ENCODE measurements around the gene SLC46A1. TPM values are rescaled to one million over a fixed set of nuclear protein-coding genes. Genes with fewer than 3 reads are reported as not detected.

SLC46A1 gene
- total RNA-seq, 1 experiment from 2014 or later, result 2.5 TPM

- DNase-seq (ENCODE audit: low read depth in 1 of 2, low spot score in 2 of 2), result no peak
- no peaks in the 10 kb centered on the region for H3K9me3 ChIP-seq (replicated peaks)
- no peak overlapping the region for H3K4me3 ChIP-seq
- no peaks in the 10 kb centered on the region for H3K4me1 ChIP-seq (replicated peaks)
- no peaks in the 10 kb centered on the region for H3K27me3 ChIP-seq (replicated peaks)
- H3K36me3 ChIP-seq, result peaks cover 10% of the 10 kb centered on the region
- no peak overlapping the region for H3K27ac ChIP-seq
Observed at GRCh38 chr17:28385037-28385400, 21.0 kb downstream of the SLC46A1 start.

GRCh38 chr17:28384281-28385036 lies 21.6 kb downstream of the SLC46A1 start:
- DNase-seq (ENCODE audit: low read depth in 1 of 2, low spot score in 2 of 2), result no peak
- Histone ChIP-seq H3K4me3 (no peak overlapping the region), H3K27me3 (replicated peaks) (no peaks in the 10 kb centered on the region), H3K4me1 (replicated peaks) (no peaks in the 10 kb centered on the region), H3K27ac (no peak overlapping the region), H3K36me3 (peaks cover 5% of the 10 kb centered on the region), H3K9me3 (replicated peaks) (no peaks in the 10 kb centered on the region)

GRCh38 chr17:28381141-28381825 lies 24.7 kb downstream of the SLC46A1 start:
- Histone ChIP-seq H3K36me3 (0 out of 2 replicates have a peak, but pooled peaks cover 4% of the 10 kb centered on the region), H3K27me3 (replicated peaks) (no peaks in the 10 kb centered on the region), H3K9me3 (replicated peaks) (no peaks in the 10 kb centered on the region), H3K27ac (no peak overlapping the region), H3K4me3 (no peak overlapping the region), H3K4me1 (replicated peaks) (no peaks in the 10 kb centered on the region)
- DNase-seq (ENCODE audit: low read depth in 1 of 2, low spot score in 2 of 2), result no peak

DNA sequence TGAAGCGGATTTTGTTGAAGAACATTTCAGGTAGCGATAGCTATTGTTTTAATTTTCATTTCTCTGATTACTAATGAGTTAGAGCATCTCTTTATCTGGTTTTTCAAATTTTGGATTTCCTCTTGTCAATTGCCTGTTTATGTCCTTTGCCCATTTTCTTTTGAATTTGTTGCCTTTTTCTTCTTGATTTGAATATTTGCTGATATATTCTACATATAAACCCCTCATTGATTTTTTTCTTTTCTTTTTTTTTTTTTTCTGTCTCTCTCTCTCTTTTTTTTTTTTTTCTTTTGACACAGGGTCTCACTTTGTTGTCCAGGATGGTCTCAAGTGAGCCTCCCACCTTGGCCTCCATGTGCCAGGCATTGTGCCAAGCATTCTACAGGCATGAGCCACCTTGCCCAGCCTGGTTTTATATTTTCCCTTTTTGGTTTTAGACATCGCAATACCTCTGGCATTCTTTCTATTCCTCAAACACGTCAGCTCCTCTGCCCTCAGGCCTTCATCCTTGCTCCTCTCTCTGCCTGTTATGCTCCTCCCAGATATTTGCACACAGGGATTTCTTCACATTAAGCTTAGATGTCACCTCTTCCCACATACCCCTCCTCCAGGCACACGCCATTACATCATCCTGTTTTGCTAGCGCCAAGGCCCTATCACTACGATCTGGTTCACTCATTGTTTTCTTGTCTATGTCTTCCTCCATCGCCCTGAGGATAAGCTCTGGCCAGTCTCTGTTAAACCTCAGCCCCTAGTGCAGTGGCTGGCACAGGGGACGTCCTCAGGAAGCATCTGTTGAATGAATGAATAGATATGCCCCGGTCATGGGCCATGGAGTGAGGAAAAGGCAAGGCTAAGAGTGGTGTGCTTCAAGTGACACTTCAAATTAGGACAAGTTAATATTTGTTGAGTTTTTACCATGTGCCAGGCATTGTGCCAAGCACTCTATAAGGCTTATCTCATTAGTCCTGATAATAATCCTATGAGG lies 25.9 kb downstream of the SLC46A1 start:
- Histone ChIP-seq H3K27me3 (replicated peaks) (no peaks in the 10 kb centered on the region), H3K9me3 (replicated peaks) (no peaks in the 10 kb centered on the region), H3K4me3 (no peak overlapping the region), H3K27ac (no peak overlapping the region), H3K36me3 (0 out of 2 replicates have a peak, but pooled peaks cover 4% of the 10 kb centered on the region), H3K4me1 (replicated peaks) (no peaks in the 10 kb centered on the region)
- no peak for DNase-seq (ENCODE audit: low read depth in 1 of 2, low spot score in 2 of 2)

DNA sequence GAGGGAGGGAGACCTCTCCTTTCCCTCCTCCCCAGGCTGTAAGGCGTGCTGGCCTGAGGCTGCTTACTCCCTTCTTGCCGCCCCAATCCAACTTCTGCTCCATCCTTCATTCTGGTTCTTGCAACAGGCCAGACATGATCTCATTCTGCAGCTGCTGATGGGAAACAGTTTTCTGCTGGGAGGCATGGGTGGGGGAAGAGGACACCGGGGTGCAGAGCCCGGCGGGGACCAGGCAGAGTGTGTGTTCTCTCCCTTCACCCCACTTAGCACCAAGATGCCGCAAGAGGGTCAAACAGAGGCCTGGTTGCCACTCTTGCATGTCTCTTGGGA lies 33.1 kb downstream of the SLC46A1 start:
- Histone ChIP-seq H3K27me3 (replicated peaks) (no peaks in the 10 kb centered on the region), H3K36me3 (0 out of 2 replicates have a peak, but pooled peaks cover 6% of the 10 kb centered on the region), H3K4me1 (replicated peaks) (peaks cover 24% of the 10 kb centered on the region), H3K27ac (no peak overlapping the region), H3K9me3 (replicated peaks) (no peaks in the 10 kb centered on the region), H3K4me3 (peak overlapping the region; percentile 67)
- no peak for DNase-seq (ENCODE audit: low read depth in 1 of 2, low spot score in 2 of 2)

DNA sequence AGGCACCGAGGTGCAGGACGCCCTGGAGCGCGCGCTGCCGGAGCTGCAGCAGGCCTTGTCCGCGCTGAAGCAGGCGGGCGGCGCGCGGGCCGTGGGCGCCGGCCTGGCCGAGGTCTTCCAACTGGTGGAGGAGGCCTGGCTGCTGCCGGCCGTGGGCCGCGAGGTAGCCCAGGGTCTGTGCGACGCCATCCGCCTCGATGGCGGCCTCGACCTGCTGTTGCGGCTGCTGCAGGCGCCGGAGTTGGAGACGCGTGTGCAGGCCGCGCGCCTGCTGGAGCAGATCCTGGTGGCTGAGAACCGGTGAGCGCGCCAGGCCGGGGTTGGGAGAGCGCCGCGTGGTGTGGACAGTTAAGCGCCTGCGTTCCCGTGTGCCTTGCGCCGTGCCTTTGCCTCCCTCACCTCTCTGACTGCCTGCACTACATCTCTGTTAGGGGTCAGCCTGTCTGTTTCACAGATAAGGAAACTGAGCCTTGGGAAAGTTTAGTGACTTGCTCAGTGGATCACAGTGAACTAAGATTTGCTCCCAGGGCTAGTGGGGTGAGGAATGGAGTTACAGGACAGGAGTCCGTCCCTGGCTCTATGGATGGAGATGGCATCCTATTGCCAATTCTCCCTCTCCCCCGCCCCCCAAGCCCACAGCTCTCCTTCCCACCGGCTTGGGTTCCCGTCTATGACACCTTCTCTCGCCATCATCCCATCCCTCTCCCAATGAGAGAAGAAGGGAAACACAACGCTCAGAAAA lies 33.6 kb downstream of the SLC46A1 start:
- 0 out of 2 replicates have a peak overlapping the region, but pooled peaks have one; percentile 8 for H3K27ac ChIP-seq
- no peaks in the 10 kb centered on the region for H3K27me3 ChIP-seq (replicated peaks)
- no peaks in the 10 kb centered on the region for H3K9me3 ChIP-seq (replicated peaks)
- H3K36me3 ChIP-seq, result 0 out of 2 replicates have a peak, but pooled peaks cover 6% of the 10 kb centered on the region
- H3K4me1 ChIP-seq (replicated peaks), result peaks cover 24% of the 10 kb centered on the region
- DNase-seq (ENCODE audit: low read depth in 1 of 2, low spot score in 2 of 2), result peak in 1 of 2 experiments; percentile 52
- H3K4me3 ChIP-seq, result peak overlapping the region; percentile 67

DNA sequence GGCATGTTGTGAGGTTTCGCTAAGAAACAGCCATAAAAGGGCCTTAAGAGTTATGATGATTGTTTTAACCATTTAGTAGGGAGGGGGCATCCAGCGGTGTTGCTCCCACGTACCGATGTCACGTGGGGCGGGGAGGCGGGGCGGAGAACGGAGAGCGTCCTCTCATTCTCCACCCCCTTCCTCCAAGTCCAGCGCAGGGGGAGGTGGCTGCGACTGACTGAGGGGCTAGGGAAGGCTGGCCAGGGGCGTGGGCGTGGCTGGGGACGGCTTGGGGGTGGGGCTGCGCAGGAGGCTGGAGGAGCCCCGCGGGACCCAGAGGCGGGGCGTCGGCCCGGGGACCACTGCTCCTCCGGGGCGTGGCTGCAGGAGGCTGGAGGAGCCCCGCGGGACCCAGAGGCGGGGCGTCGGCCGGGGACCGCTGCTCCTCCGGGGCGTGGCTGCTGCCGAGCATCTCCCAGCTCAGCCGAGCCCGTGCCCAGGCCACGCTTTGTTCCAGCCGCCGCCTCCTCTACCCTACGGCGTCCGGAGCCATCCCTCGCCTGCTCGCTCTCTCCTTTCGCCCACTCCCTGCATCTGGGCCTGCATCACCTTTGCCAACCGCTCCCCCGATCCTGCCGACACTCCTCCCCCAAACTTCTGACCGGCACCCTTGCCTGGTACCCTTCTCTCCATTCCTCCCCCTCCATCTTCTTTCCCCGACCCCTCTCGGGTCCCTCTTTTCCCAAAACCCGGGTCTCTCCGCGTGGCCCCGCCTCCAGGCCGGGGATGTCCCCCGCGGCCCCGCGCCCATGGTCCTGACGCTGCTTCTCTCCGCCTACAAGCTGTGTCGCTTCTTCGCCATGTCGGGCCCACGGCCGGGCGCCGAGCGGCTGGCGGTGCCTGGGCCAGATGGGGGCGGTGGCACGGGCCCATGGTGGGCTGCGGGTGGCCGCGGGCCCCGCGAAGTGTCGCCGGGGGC lies 34.5 kb downstream of the SLC46A1 start, which contains the start of gene SARM1:
Gene SARM1 (plus strand): TSS at position 450 of the 958 bp plus-strand sequence. CDS start 339 bp downstream, at position 789.
- DNase-seq (ENCODE audit: low read depth in 1 of 2, low spot score in 2 of 2), result peak; percentile 85 to 97
- Histone ChIP-seq H3K4me1 (replicated peaks) (peaks cover 24% of the 10 kb centered on the region), H3K36me3 (0 out of 2 replicates have a peak, but pooled peaks cover 6% of the 10 kb centered on the region), H3K27me3 (replicated peaks) (no peaks in the 10 kb centered on the region), H3K27ac (0 out of 2 replicates have a peak within 1 kb of the TSS, but pooled peaks have one; percentile 14), H3K9me3 (replicated peaks) (no peaks in the 10 kb centered on the region), H3K4me3 (peak within 1 kb of the TSS; percentile 67)

- no peak for DNase-seq (ENCODE audit: low read depth in 1 of 2, low spot score in 2 of 2)
- Histone ChIP-seq H3K27me3 (replicated peaks) (no peaks in the 10 kb centered on the region), H3K4me3 (peak overlapping the region; percentile 67), H3K4me1 (replicated peaks) (peaks cover 24% of the 10 kb centered on the region), H3K36me3 (0 out of 2 replicates have a peak, but pooled peaks cover 6% of the 10 kb centered on the region), H3K27ac (0 out of 2 replicates have a peak overlapping the region, but pooled peaks have one; percentile 14), H3K9me3 (replicated peaks) (no peaks in the 10 kb centered on the region)
Observed at GRCh38 chr17:28370744-28371103, 35.3 kb downstream of the SLC46A1 start.

GRCh38 chr17:28370035-28370743 lies 35.8 kb downstream of the SLC46A1 start, which contains the start of gene VTN:
Gene VTN (minus strand): TSS chr17:28370307. CDS start chr17:28370203, 104 bp downstream.
- no peaks in the 10 kb centered on the region for H3K9me3 ChIP-seq (replicated peaks)
- H3K4me3 ChIP-seq, result peak within 1 kb of the TSS; percentile 67
- no peaks in the 10 kb centered on the region for H3K27me3 ChIP-seq (replicated peaks)
- H3K27ac ChIP-seq, result 0 out of 2 replicates have a peak within 1 kb of the TSS, but pooled peaks have one; percentile 14
- no peak for DNase-seq (ENCODE audit: low read depth in 1 of 2, low spot score in 2 of 2)
- H3K4me1 ChIP-seq (replicated peaks), result peaks cover 24% of the 10 kb centered on the region
- 0 out of 2 replicates have a peak, but pooled peaks cover 6% of the 10 kb centered on the region for H3K36me3 ChIP-seq

DNA sequence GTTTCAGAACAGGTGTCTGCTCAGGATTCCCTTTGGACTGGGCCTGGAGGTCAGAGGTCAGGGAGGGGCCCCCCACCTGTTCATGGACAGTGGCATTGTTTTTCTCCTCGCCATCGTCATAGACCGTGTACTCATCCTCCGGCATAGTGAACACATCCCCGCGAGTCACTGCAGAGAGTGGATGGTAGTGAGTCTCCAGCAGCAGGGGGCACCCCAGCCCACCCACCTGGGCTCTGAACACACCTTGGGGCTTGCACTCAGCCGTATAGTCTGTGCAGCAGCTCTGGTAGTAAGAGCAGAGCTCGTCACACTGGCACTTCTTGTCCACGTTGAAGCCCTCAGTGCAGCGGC lies 36.4 kb downstream of the SLC46A1 start:
- Histone ChIP-seq H3K4me1 (replicated peaks) (peaks cover 24% of the 10 kb centered on the region), H3K27ac (no peak overlapping the region), H3K36me3 (0 out of 2 replicates have a peak, but pooled peaks cover 6% of the 10 kb centered on the region), H3K9me3 (replicated peaks) (no peaks in the 10 kb centered on the region), H3K27me3 (replicated peaks) (no peaks in the 10 kb centered on the region), H3K4me3 (no peak overlapping the region)
- DNase-seq (ENCODE audit: low read depth in 1 of 2, low spot score in 2 of 2), result no peak

DNA sequence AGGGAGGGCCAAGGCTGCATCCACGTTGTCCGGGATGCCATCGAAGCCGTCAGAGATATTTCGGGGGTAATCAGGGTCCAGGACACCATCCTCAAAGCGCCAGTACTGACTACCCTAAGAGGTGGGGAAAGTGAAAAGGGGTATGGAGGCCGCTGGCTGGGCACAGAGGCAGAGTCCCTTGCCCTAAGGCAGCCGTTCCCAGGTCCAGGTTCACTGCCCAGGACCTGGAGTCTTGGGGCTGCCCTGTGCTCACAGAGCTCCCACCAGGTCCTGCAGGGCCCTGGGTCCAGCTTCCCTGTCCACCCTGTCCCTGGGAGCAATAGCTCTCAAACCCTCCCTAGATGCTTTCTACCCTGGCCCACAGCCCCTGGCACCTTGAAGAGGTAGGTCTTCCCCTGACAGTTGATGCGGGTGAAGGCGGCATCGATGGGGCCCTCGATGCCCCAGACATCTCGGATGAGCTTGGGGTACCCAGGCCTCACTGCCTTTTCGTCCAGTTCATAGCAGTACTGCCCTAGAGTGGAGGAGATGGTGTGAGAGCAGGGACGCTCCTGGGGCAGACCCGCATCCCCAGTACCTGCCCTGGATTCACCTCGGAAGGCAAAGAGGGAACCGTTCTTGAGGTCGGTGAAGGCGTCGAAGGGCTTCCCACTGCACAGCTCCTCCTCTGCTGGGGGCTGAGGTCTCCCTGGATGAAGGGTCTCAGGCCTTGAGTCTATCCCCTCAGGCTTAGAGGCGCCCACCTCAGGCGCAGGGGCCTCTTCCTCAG lies 36.9 kb downstream of the SLC46A1 start:
- H3K36me3 ChIP-seq, result 0 out of 2 replicates have a peak, but pooled peaks cover 6% of the 10 kb centered on the region
- H3K4me3 ChIP-seq, result no peak overlapping the region
- DNase-seq (ENCODE audit: low read depth in 1 of 2, low spot score in 2 of 2), result no peak
- H3K27me3 ChIP-seq (replicated peaks), result no peaks in the 10 kb centered on the region
- H3K9me3 ChIP-seq (replicated peaks), result no peaks in the 10 kb centered on the region
- no peak overlapping the region for H3K27ac ChIP-seq
- H3K4me1 ChIP-seq (replicated peaks), result peaks cover 24% of the 10 kb centered on the region

Measured in SJSA1 (cell line).